ENCODE measurements around the gene ABCF2. TPM values are rescaled to one million over a fixed set of nuclear protein-coding genes. Genes with fewer than 3 reads are reported as not detected.

The ABCF2 gene
- total and polyA plus RNA-seq, 11 donors: 15.9 to 58.4 (median 33.0) TPM

DNA sequence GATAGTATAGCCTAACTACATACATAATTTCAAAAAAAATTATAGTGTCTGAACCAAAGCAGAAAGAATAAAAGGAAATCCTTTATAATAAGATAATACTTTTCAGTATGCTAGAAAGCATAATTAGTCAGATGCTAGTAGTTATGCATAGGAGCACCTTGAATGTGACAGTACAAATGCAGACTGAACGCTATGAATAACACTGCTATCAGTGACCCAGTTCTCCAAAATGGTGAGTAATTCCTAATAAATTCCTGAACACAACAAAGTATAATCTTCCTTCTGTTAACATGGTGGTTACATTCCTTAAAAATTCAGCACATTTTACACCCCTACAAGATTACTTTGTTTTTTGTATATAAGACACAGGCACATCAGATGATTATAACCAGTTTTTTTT, 4.1 kb upstream of the ABCF2 start:
- ATAC-seq: no peak
- whole genome bisulfite sequencing, 4 donors: 45 to 70% (median 49%) methylated on average over 1 of the region's 1 CpG
- no peaks in the 10 kb centered on the region for H3K27me3 ChIP-seq
- peaks cover 0 to 48% (median 31%) of the 10 kb centered on the region in 12 donors for H3K4me1 ChIP-seq
- no peak for TF ChIP-seq POLR2A (IDR thresholded peaks at IDR 0.05)
- TF ChIP-seq, protein P1, sequence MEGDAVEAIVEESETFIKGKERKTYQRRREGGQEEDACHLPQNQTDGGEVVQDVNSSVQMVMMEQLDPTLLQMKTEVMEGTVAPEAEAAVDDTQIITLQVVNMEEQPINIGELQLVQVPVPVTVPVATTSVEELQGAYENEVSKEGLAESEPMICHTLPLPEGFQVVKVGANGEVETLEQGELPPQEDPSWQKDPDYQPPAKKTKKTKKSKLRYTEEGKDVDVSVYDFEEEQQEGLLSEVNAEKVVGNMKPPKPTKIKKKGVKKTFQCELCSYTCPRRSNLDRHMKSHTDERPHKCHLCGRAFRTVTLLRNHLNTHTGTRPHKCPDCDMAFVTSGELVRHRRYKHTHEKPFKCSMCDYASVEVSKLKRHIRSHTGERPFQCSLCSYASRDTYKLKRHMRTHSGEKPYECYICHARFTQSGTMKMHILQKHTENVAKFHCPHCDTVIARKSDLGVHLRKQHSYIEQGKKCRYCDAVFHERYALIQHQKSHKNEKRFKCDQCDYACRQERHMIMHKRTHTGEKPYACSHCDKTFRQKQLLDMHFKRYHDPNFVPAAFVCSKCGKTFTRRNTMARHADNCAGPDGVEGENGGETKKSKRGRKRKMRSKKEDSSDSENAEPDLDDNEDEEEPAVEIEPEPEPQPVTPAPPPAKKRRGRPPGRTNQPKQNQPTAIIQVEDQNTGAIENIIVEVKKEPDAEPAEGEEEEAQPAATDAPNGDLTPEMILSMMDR (IDR thresholded peaks at IDR 0.05): no peak
- DNase-seq: no peak
- no peaks in the 10 kb centered on the region for H3K9me3 ChIP-seq
- H3K4me3 ChIP-seq: no peak overlapping the region
- H3K27ac ChIP-seq: peak overlapping the region in 1 of 12 donors; percentile 88
- H3K36me3 ChIP-seq: peaks cover 0 to 21% (median 11%) of the 10 kb centered on the region in 9 donors
- intact Hi-C loops (cut with DNase I): loop anchor here in 1 of 10 donors (5.0 kb wide), 1 partner anchor 59 kb away; no protein-coding TSS in a partner anchor

DNA sequence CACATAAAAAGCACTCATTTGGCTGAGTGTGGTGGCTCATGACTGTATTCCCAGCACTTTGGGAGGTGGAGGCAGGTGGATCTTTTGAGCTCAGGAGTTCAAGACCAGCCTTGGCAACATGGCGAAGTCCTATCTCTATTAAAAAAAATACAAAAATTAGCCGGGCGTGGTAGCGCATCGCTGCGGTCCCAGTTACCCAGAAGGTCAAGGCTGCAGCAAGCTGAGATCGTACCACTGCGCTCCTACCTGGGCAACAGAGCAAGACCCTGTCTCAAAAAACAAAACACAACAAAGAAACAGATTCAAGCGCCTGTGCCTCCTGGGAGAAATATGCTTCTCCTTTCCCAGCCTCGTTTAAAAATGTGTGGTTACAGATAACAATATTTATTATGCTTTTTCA, 2.2 kb upstream of the ABCF2 start:
- Histone ChIP-seq H3K9me3 (no peaks in the 10 kb centered on the region), H3K36me3 (peaks cover 0 to 16% (median 8%) of the 10 kb centered on the region in 9 donors), H3K27ac (no peak overlapping the region), H3K4me3 (no peak overlapping the region), H3K4me1 (peaks cover 3 to 55% (median 41%) of the 10 kb centered on the region in 12 donors), H3K27me3 (no peaks in the 10 kb centered on the region)
- intact Hi-C loops (cut with DNase I): loop anchor here in 1 of 10 donors (10.0 kb wide), 1 partner anchor 174 kb away; the partner anchor contains the start of genes CDK5 and SLC4A2
- TF ChIP-seq POLR2A (IDR thresholded peaks at IDR 0.05): no peak
- TF ChIP-seq, protein P1 (IDR thresholded peaks at IDR 0.05): no peak
- DNase-seq (no peak), ATAC-seq (no peak)
- WGBS, 4 donors: 90 to 93% (median 92%) methylated on average over 10 of the region's 10 CpGs

DNA sequence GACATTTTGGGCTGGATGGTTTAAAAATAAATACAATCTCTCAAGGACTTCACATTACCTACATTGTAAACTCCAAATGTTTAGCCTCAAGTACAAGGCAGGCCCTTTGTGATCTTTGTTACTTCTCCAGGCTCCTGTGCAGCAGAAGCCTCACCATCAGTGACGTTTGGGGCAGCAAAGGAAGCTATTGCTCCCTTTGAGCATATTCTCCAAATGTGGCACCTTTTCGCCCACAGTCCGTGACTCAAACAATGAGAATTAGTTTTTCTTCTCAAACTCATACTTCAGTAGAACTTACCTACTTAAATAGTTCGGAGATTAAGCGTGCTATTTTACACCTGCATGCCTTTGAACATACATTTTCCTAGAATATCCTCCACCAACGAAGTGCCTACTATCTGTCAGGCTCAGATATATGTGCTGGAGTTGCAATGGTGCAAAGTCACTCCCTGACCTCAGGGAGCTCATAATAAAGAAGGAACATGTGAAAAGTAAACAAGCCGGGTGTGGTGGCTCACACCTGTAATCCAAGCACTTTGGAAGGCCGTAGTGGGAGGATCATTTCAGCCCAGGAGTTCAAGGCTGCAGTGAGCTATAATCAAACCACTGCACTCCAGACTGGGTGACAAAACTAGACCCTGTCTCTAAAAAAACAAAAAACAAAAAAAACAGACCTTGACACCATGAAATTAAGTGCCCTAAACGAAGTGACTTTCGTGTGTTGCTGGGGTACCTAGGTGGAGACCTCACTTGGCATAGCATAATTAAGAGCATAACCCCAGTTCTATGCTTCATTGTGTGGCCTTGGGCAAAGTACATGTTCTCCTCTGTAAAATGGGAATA, 1.2 kb upstream of the ABCF2 start:
- intact Hi-C loops (cut with DNase I): loop anchor here in 1 of 10 donors (10.0 kb wide), 1 partner anchor 173 kb away; the partner anchor contains the start of genes CDK5 and SLC4A2
- H3K4me3 ChIP-seq: peak overlapping the region in 11 of 12 donors; percentile 52 to 99 (median 89)
- H3K9me3 ChIP-seq: no peaks in the 10 kb centered on the region
- peak overlapping the region in 11 of 12 donors; percentile 69 to 87 (median 81) for H3K27ac ChIP-seq
- H3K36me3 ChIP-seq: peaks cover 0 to 24% (median 18%) of the 10 kb centered on the region in 9 donors
- ATAC-seq (no peak), DNase-seq (no peak)
- WGBS, 4 donors: 70 to 73% (median 73%) methylated on average over 10 of the region's 10 CpGs
- TF ChIP-seq POLR2A (IDR thresholded peaks at IDR 0.05): no peak
- TF ChIP-seq, protein P1 (IDR thresholded peaks at IDR 0.05): no peak
- H3K27me3 ChIP-seq: no peaks in the 10 kb centered on the region
- H3K4me1 ChIP-seq: peaks cover 3 to 45% (median 32%) of the 10 kb centered on the region in 12 donors

GRCh38 chr7:151226560-151226874, 488 bp downstream of the ABCF2 start:
- Histone ChIP-seq H3K27ac (peak overlapping the region in 11 of 12 donors; percentile 23 to 87 (median 79)), H3K27me3 (no peaks in the 10 kb centered on the region), H3K36me3 (peaks cover 0 to 41% (median 35%) of the 10 kb centered on the region in 9 donors), H3K4me3 (peak overlapping the region; percentile 76 to 99 (median 89)), H3K4me1 (peaks cover 3 to 35% (median 22%) of the 10 kb centered on the region in 12 donors), H3K9me3 (no peaks in the 10 kb centered on the region)
- TF ChIP-seq POLR2A (IDR thresholded peaks at IDR 0.05): no peak
- TF ChIP-seq, protein P1 (IDR thresholded peaks at IDR 0.05): no peak
- DNase-seq (no peak), ATAC-seq (peak in 3 of 4 donors; percentile 0 to 5 (median 2))
- WGBS, 4 donors: 1 to 2% (median 1%) methylated on average over 15 of the region's 15 CpGs
- intact Hi-C loops (cut with DNase I): loop anchor here in 1 of 10 donors (10.0 kb wide), 1 partner anchor 172 kb away; the partner anchor contains the start of genes CDK5 and SLC4A2

Data from heart left ventricle (tissue), 16 donors.